ENCODE data around the gene ERN1. TPM values are rescaled to one million over a fixed set of nuclear protein-coding genes. Genes with fewer than 3 reads are reported as not detected.

Gene ERN1
- total RNA-seq, 2 donors from 2014 or later, result 63.3 to 77.1 TPM

DNA sequence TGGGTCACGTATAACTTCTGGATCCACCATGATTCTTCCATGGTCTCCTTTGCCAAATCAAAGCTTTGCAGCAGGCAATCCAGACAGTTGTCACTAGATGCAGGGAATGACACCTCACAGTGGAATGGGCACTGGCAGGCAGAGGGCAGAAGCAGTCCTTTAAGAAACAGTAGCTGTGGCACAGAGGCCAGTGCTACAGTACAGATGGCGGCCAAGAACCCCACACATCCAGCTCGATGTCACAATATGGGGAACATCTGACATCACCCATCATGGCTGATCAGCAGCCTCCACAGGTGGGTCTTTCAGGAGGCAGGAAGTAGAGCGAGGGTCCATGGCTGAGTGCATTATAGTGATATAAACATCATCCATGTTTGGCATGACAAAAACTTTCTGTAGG, 18.8 kb upstream of the ERN1 start:
- Histone ChIP-seq H3K4me3 (no peak overlapping the region), H3K27me3 (no peaks in the 10 kb centered on the region), H3K27ac (peak overlapping the region in 3 of 4 donors; percentile 93 to 94 (median 94)), H3K4me1 (peaks cover 76% of the 10 kb centered on the region), H3K36me3 (replicated peaks in 1 of 2; ENCODE audit: insufficient read depth in 1 of 2, low read depth in 2 of 2) (no peaks in the 10 kb centered on the region), H3K9me3 (no peaks in the 10 kb centered on the region)
- peak; percentile 11 to 58 (median 46) for DNase-seq
- peak in 4 of 7 experiments; percentile 23 to 42 (median 24) for TF ChIP-seq CTCF (IDR thresholded peaks at IDR 0.05)
- TF ChIP-seq POLR2A (IDR thresholded peaks at IDR 0.05), result no peak
- intact Hi-C loops (cut with DNase I), result no loop called here
- no peak for ATAC-seq
- WGBS, 2 donors, result 65 to 75% methylated on average over 4 of the region's 4 CpGs

GRCh38 chr17:64148017-64148631, 18.2 kb upstream of the ERN1 start:
- 38 to 50% methylated on average over 8 of the region's 8 CpGs for WGBS, 2 donors
- TF ChIP-seq POLR2A (IDR thresholded peaks at IDR 0.05) (no peak), CTCF (IDR thresholded peaks at IDR 0.05) (no peak)
- no peaks in the 10 kb centered on the region for H3K36me3 ChIP-seq (replicated peaks in 1 of 2; ENCODE audit: insufficient read depth in 1 of 2, low read depth in 2 of 2)
- no peak overlapping the region for H3K4me3 ChIP-seq
- intact Hi-C loops (cut with DNase I), result no loop called here
- DNase-seq (peak in 2 of 4 donors; percentile 14 to 53), ATAC-seq (no peak)
- peak overlapping the region; percentile 65 to 94 (median 94) for H3K27ac ChIP-seq
- H3K9me3 ChIP-seq, result no peaks in the 10 kb centered on the region
- H3K4me1 ChIP-seq, result peaks cover 72% of the 10 kb centered on the region
- H3K27me3 ChIP-seq, result no peaks in the 10 kb centered on the region

DNA sequence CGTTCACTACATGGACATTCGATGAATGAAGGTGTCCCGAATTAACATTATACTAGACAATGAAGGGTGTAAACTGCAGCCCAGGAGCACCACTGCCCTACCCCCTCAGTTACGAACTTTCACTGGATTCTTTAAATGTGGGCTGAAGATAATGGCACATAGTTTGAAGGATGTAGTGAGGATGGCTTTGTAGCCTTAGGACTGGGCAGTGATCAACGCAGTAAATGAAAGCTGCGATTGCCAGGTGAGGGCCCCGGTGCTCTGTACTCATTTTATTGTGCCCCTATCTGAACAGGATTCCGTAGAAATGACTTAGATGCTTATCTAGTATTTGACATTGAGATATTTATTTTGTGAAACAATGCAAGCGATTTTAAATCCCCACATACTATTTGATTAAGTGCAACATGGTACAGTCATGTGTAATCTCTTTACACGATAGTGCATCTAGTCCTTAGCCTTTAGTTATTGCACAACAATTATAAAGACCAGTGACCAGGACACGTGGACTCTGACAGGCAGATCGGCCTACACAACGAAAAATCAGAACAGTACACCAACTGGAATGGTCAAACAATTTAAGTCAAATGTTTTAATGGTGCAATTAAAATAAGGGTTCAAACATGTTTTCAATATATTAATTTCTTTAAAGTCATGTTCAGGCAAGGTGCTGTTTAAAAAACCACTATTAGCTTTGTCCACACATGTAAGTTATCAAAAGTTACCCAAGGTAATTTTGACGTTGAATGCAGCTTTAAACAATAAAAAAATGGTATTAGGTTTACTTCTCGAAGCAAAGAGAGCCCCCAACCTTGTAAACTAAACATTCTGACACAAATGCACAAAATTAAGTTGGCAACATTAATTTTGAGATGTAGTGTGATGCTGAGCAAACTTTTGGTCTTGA, 17.4 kb upstream of the ERN1 start:
- Histone ChIP-seq H3K27me3 (no peaks in the 10 kb centered on the region), H3K36me3 (replicated peaks in 1 of 2; ENCODE audit: insufficient read depth in 1 of 2, low read depth in 2 of 2) (no peaks in the 10 kb centered on the region), H3K4me3 (peak overlapping the region in 1 of 2 donors; percentile 50), H3K4me1 (peaks cover 64% of the 10 kb centered on the region), H3K9me3 (no peaks in the 10 kb centered on the region), H3K27ac (peak overlapping the region; percentile 93 to 95 (median 94))
- WGBS, 2 donors, result 11 to 12% methylated on average over 15 of the region's 15 CpGs
- ATAC-seq, result no peak
- intact Hi-C loops (cut with DNase I), result no loop called here
- peak in 3 of 4 donors; percentile 21 to 50 (median 45) for DNase-seq
- TF ChIP-seq POLR2A (IDR thresholded peaks at IDR 0.05) (peak in 1 of 3 donors; percentile 49), CTCF (IDR thresholded peaks at IDR 0.05) (peak in 1 of 7 experiments; percentile 2)

GRCh38 chr17:64146418-64147109, 16.6 kb upstream of the ERN1 start:
- H3K27ac ChIP-seq, result peak overlapping the region; percentile 93 to 95 (median 94)
- peak; percentile 4 for ATAC-seq
- peak overlapping the region; percentile 50 to 73 for H3K4me3 ChIP-seq
- H3K9me3 ChIP-seq, result no peaks in the 10 kb centered on the region
- H3K4me1 ChIP-seq, result peaks cover 57% of the 10 kb centered on the region
- intact Hi-C loops (cut with DNase I), result no loop called here
- 2 to 5% methylated on average over 5 to 34 of the region's 34 CpGs for WGBS, 2 donors
- TF ChIP-seq POLR2A (IDR thresholded peaks at IDR 0.05), result no peak
- TF ChIP-seq CTCF (IDR thresholded peaks at IDR 0.05), result no peak
- no peaks in the 10 kb centered on the region for H3K36me3 ChIP-seq (replicated peaks in 1 of 2; ENCODE audit: insufficient read depth in 1 of 2, low read depth in 2 of 2)
- peak; percentile 67 to 75 (median 69) for DNase-seq
- H3K27me3 ChIP-seq, result no peaks in the 10 kb centered on the region

Data from body of pancreas (tissue), 4 donors.